Mesenchymal stem cell (in vitro differentiated cells and primary cell): Measurements from ENCODE around the gene CX3CL1.

Source experiments
- DNase-seq: peaks from one replicate; pipeline ENCODE4 v3.0.0-alpha.2; 2013
- H2AFZ ChIP-seq: one replicate; pipeline ENCODE4 v1.6.1; 2013; ENCODE audit warnings: low read depth, mild to moderate bottlenecking, control low read depth, inconsistent platforms, low read length, moderate library complexity
- H2AK5ac ChIP-seq: 2 replicates; pipeline ENCODE4 v1.6.1; 2013; ENCODE audit warnings: low read length, moderate library complexity, mild to moderate bottlenecking, inconsistent platforms; ENCODE audit not compliant: severe bottlenecking
- H2BK120ac ChIP-seq: one replicate; pipeline ENCODE4 v1.6.1; 2013; ENCODE audit warnings: low read depth, mild to moderate bottlenecking, inconsistent platforms, low read length, moderate library complexity
- H2BK12ac ChIP-seq, 2 experiments: one replicate each; pipeline ENCODE4 v1.6.1; 2013; ENCODE audit warnings: inconsistent platforms in 2 of 2, low read length in 2 of 2, mild to moderate bottlenecking in 2 of 2, moderate library complexity in 2 of 2, control low read depth in 1 of 2
- H2BK15ac ChIP-seq: one replicate; pipeline ENCODE4 v1.6.1; 2013; ENCODE audit warnings: mild to moderate bottlenecking, low read depth, inconsistent platforms; ENCODE audit not compliant: poor library complexity, severe bottlenecking
- H2BK5ac ChIP-seq: 2 replicates; pipeline ENCODE4 v1.6.1; 2013; ENCODE audit warnings: low read depth, mild to moderate bottlenecking, low read length, control low read depth, inconsistent platforms; ENCODE audit not compliant: poor library complexity, severe bottlenecking
- H3K14ac ChIP-seq, 2 experiments: one replicate each; pipeline ENCODE4 v1.6.1; 2013; ENCODE audit warnings: inconsistent platforms in 2 of 2, low read length in 2 of 2, control low read depth in 1 of 2, mild to moderate bottlenecking in 1 of 2, moderate library complexity in 1 of 2
- H3K18ac ChIP-seq, 2 experiments: one replicate each; pipeline ENCODE4 v1.6.1; 2013; ENCODE audit warnings: inconsistent platforms in 2 of 2, low read length in 2 of 2, control low read depth in 1 of 2, low read depth in 1 of 2, mild to moderate bottlenecking in 1 of 2
- H3K23ac ChIP-seq, 2 experiments: one replicate each; pipeline ENCODE4 v1.6.1; 2013; ENCODE audit warnings: inconsistent platforms in 2 of 2, low read length in 2 of 2, mild to moderate bottlenecking in 2 of 2, moderate library complexity in 2 of 2, control low read depth in 1 of 2
- H3K27ac ChIP-seq: 2 replicates; pipeline ENCODE4 v1.5.1; 2013; ENCODE audit warnings: mild to moderate bottlenecking, moderate library complexity, low read length, control low read depth, inconsistent platforms; ENCODE audit not compliant: poor library complexity, severe bottlenecking
- H3K27me3 ChIP-seq, 2 experiments: 2 replicates each; pipeline versions ENCODE4 v1.6.1 to v1.7.0; 2013; ENCODE audit warnings: low read length in 2 of 2, mild to moderate bottlenecking in 2 of 2, moderate library complexity in 2 of 2, control low read depth in 1 of 2, inconsistent platforms in 1 of 2; ENCODE audit not compliant: control insufficient read depth in 1 of 2, insufficient read depth in 1 of 2
- H3K36me3 ChIP-seq, 2 experiments: 2 replicates each; pipeline versions ENCODE4 v1.6.1 to v1.7.0; 2013; ENCODE audit warnings: low read length in 2 of 2, control low read depth in 1 of 2, inconsistent platforms in 1 of 2, low read depth in 1 of 2, mild to moderate bottlenecking in 1 of 2; ENCODE audit not compliant: insufficient read depth in 2 of 2, control insufficient read depth in 1 of 2
- H3K4ac ChIP-seq, 2 experiments: one replicate each; pipeline ENCODE4 v1.6.1; 2013; ENCODE audit warnings: inconsistent platforms in 2 of 2, low read length in 2 of 2, mild to moderate bottlenecking in 2 of 2, moderate library complexity in 2 of 2, control low read depth in 1 of 2, low read depth in 1 of 2
- H3K4me1 ChIP-seq: 2 replicates; pipeline ENCODE4 v1.6.1; 2013; ENCODE audit warnings: low read depth, low read length, control low read depth; ENCODE audit not compliant: control insufficient read depth, insufficient read depth
- H3K4me2 ChIP-seq: 2 replicates; pipeline ENCODE4 v1.6.1; 2013; ENCODE audit warnings: low read length, mild to moderate bottlenecking, inconsistent platforms; ENCODE audit not compliant: poor library complexity, severe bottlenecking
- H3K4me3 ChIP-seq, 2 experiments: 2 replicates each; pipeline versions ENCODE4 v1.5.1 to v1.7.0; 2013; ENCODE audit warnings: low read length in 2 of 2, mild to moderate bottlenecking in 2 of 2, control low read depth in 1 of 2, low read depth in 1 of 2; ENCODE audit not compliant: insufficient read depth in 1 of 2
- H3K79me1 ChIP-seq: replicated peaks from 2 replicates; pipeline ENCODE4 v1.6.1; 2013; ENCODE audit warnings: mild to moderate bottlenecking, control low read depth, low read length, inconsistent platforms; ENCODE audit not compliant: poor library complexity, severe bottlenecking
- H3K9ac ChIP-seq: 2 replicates; pipeline ENCODE4 v1.7.0; 2013; ENCODE audit warnings: mild to moderate bottlenecking, low read length, moderate library complexity
- H3K9me3 ChIP-seq: 2 replicates; pipeline ENCODE4 v1.7.0; 2013; ENCODE audit warnings: mild to moderate bottlenecking, low read length; ENCODE audit not compliant: control insufficient read depth
- H4K8ac ChIP-seq: one replicate; pipeline ENCODE4 v1.6.1; 2013; ENCODE audit warnings: inconsistent platforms, mild to moderate bottlenecking, low read length, moderate library complexity
- H4K91ac ChIP-seq: one replicate; pipeline ENCODE4 v1.6.1; 2013; ENCODE audit warnings: mild to moderate bottlenecking, low read length, inconsistent platforms
- WGBS: methylation state at CpG from one replicate; pipeline ENCODE4 v1.1.7; 2013; ENCODE audit warnings: mixed read lengths; 5-methylcytosine and 5-hydroxymethylcytosine counted together

The CX3CL1 gene

DNA sequence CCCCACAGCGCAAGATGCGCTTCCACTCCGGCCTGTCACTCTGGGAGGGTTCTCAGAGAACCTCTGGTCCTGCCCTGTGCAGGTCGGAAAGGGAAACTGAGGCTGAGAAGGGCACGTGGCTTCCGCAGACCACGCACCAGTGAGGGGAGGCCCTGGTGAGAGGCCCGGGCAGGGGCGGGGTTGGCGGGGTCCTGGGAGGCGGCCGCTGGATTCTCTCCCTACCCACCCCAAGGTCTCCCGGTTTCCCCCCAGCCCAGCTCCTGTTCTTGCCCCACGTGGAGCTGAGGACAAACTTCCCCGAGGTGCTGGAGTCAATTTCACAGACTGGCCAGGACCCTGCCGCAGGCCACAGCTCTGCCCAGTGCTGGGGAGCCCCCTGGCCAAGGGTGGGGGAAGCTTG, 43.8 kb downstream of the CX3CL1 start:
- Histone ChIP-seq H3K27me3 (peaks cover 7 to 42% of the 10 kb centered on the region in 2 experiments), H2AFZ (peak overlapping the region; percentile 65), H3K36me3 (no peaks in the 10 kb centered on the region), H3K4me2 (no peak overlapping the region), H3K4me1 (peaks cover 12% of the 10 kb centered on the region), H2BK12ac (peak overlapping the region in 1 of 2 experiments; percentile 87), H4K91ac (peak overlapping the region; percentile 90), H2AK5ac (no peak overlapping the region), H3K4ac (peak overlapping the region in 1 of 2 experiments; percentile 21), H2BK5ac (no peak overlapping the region), H3K14ac (no peak overlapping the region), H2BK15ac (peak overlapping the region; percentile 91), H3K23ac (no peak overlapping the region), H3K79me1 (no peaks in the 10 kb centered on the region), H3K27ac (no peak overlapping the region), H3K9ac (no peak overlapping the region), H3K18ac (peak overlapping the region; percentile 74 to 82), H4K8ac (peak overlapping the region; percentile 95), H3K9me3 (no peaks in the 10 kb centered on the region), H3K4me3 (no peak overlapping the region), H2BK120ac (no peak overlapping the region)
- 85% methylated on average over 15 of the region's 16 CpGs for WGBS
- DNase-seq: no peak

- Histone ChIP-seq H2AK5ac (no peak overlapping the region), H3K9ac (no peak overlapping the region), H3K9me3 (no peaks in the 10 kb centered on the region), H3K18ac (peak overlapping the region in 1 of 2 experiments; percentile 3), H3K36me3 (no peaks in the 10 kb centered on the region), H4K8ac (no peak overlapping the region), H3K27me3 (peaks cover 0 to 13% of the 10 kb centered on the region in 2 experiments), H2BK5ac (no peak overlapping the region), H3K4me3 (no peak overlapping the region), H3K79me1 (no peaks in the 10 kb centered on the region), H3K14ac (no peak overlapping the region), H2BK120ac (no peak overlapping the region), H3K23ac (no peak overlapping the region), H3K4me2 (no peak overlapping the region), H3K27ac (no peak overlapping the region), H3K4me1 (peaks cover 12% of the 10 kb centered on the region), H2BK15ac (no peak overlapping the region), H3K4ac (no peak overlapping the region), H4K91ac (no peak overlapping the region), H2BK12ac (no peak overlapping the region), H2AFZ (no peak overlapping the region)
- DNase-seq: no peak
- WGBS: 88% methylated on average over 6 of the region's 6 CpGs
These were observed 47.2 kb downstream of the CX3CL1 start for GRCh38 chr16:57419506-57419905.

GRCh38 chr16:57422026-57422944, 50.0 kb downstream of the CX3CL1 start:
- WGBS: 61% methylated on average over 8 of the region's 10 CpGs
- no peak overlapping the region for H3K4me3 ChIP-seq
- no peak overlapping the region for H2BK15ac ChIP-seq

DNA sequence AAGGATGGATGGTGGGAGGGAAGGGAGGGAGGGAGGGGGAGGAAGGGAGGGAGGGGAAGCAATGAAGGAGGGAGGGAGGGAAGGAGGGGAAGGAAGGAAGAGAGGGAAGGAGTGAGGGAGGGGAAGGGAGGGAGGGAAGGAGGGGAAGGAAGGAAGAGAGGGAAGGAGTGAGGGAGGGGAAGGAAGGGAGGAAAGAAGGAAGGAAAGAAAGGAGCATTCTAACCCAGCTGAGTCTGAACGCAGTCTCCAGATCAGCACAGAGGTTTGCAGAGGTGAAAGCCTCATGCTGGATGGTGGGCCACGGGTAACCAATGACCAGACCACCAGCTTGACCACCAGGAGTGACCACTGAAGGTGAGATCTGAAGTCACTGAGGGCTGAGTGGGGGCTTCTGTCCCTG, 50.9 kb downstream of the CX3CL1 start:
- 100% methylated on average over 2 of the region's 2 CpGs for WGBS
- H3K36me3 ChIP-seq: peaks cover 14 to 18% of the 10 kb centered on the region in 2 experiments
- H3K9me3 ChIP-seq: no peaks in the 10 kb centered on the region
- H3K4me1 ChIP-seq: peaks cover 3% of the 10 kb centered on the region
- H3K4me3 ChIP-seq: no peak overlapping the region
- H3K18ac ChIP-seq: no peak overlapping the region
- no peak overlapping the region for H4K91ac ChIP-seq
- no peak overlapping the region for H2AK5ac ChIP-seq
- no peaks in the 10 kb centered on the region for H3K79me1 ChIP-seq
- H2BK15ac ChIP-seq: no peak overlapping the region
- H3K4ac ChIP-seq: no peak overlapping the region
- no peak overlapping the region for H2AFZ ChIP-seq
- no peak overlapping the region for H3K27ac ChIP-seq
- no peak overlapping the region for H3K23ac ChIP-seq
- H3K27me3 ChIP-seq: no peaks in the 10 kb centered on the region
- H3K4me2 ChIP-seq: no peak overlapping the region
- no peak overlapping the region for H3K9ac ChIP-seq
- H2BK12ac ChIP-seq: no peak overlapping the region
- H4K8ac ChIP-seq: no peak overlapping the region
- H2BK120ac ChIP-seq: no peak overlapping the region
- no peak overlapping the region for H2BK5ac ChIP-seq
- DNase-seq: no peak
- no peak overlapping the region for H3K14ac ChIP-seq

More at GRCh38 chr16:57422026-57422944, 50.0 kb downstream of the CX3CL1 start:
- peaks cover 5% of the 10 kb centered on the region for H3K4me1 ChIP-seq
- no peak overlapping the region for H2AFZ ChIP-seq
- no peak overlapping the region for H2BK5ac ChIP-seq
- no peak overlapping the region for H2BK120ac ChIP-seq
- no peak overlapping the region for H3K4ac ChIP-seq
- no peaks in the 10 kb centered on the region for H3K79me1 ChIP-seq
- peak overlapping the region; percentile 69 for H4K8ac ChIP-seq
- H3K9ac ChIP-seq: peak overlapping the region; percentile 17
- H3K9me3 ChIP-seq: no peaks in the 10 kb centered on the region
- peak; percentile 67 for DNase-seq
- no peak overlapping the region for H3K4me2 ChIP-seq
- peaks cover 9 to 10% of the 10 kb centered on the region in 2 experiments for H3K36me3 ChIP-seq
- H2AK5ac ChIP-seq: no peak overlapping the region
- no peak overlapping the region for H3K27ac ChIP-seq
- no peaks in the 10 kb centered on the region for H3K27me3 ChIP-seq
- H3K14ac ChIP-seq: no peak overlapping the region
- no peak overlapping the region for H3K18ac ChIP-seq
- H3K23ac ChIP-seq: no peak overlapping the region
- no peak overlapping the region for H2BK12ac ChIP-seq
- H4K91ac ChIP-seq: no peak overlapping the region
